ENCODE measurements around the gene HBG2. TPM values are rescaled to one million over a fixed set of nuclear protein-coding genes. Genes with fewer than 3 reads are reported as not detected.

HBG2 gene
- total and polyA plus RNA-seq, 2 experiments from 2014 or later = not detected

GRCh38 chr11:5238486-5238885 lies 16.1 kb downstream of the HBG2 start:
- Histone ChIP-seq H2AFZ (no peak overlapping the region), H3K79me2 (no peaks in the 10 kb centered on the region), H3K4me1 (ENCODE audit: insufficient read depth) (no peaks in the 10 kb centered on the region), H3K9me3 (ENCODE audit: low read depth) (no peaks in the 10 kb centered on the region), H4K20me1 (ENCODE audit: insufficient read depth, poor library complexity, severe bottlenecking) (no peaks in the 10 kb centered on the region), H3K36me3 (replicated peaks; ENCODE audit: insufficient read depth, low read depth) (no peaks in the 10 kb centered on the region), H3K27ac (no peak overlapping the region), H3K9me2 (replicated peaks; ENCODE audit: insufficient read depth) (no peaks in the 10 kb centered on the region), H3K27me3 (no peaks in the 10 kb centered on the region), H3K4me2 (no peak overlapping the region), H3K4me3 (no peak overlapping the region)
- 74% methylated on average over 2 of the region's 2 CpGs for WGBS (ENCODE audit: low lambda C conversion rate, missing lambda C conversion rate)
- TF ChIP-seq EZH2phosphoT487 (IDR thresholded peaks at IDR 0.05; ENCODE audit: low read depth, severe bottlenecking, unreplicated experiment) (no peak), EZH2 (IDR thresholded peaks at IDR 0.05; ENCODE audit: borderline replicate concordance) (no peak), CTCF (IDR thresholded peaks at IDR 0.05; ENCODE audit: poor library complexity) (no peak)
- DNase-seq (ENCODE audit: low spot score) = no peak

- H2AFZ ChIP-seq = no peak overlapping the region
- TF ChIP-seq EZH2phosphoT487 (IDR thresholded peaks at IDR 0.05; ENCODE audit: low read depth, severe bottlenecking, unreplicated experiment) (no peak), CTCF (IDR thresholded peaks at IDR 0.05; ENCODE audit: poor library complexity) (no peak), EZH2 (IDR thresholded peaks at IDR 0.05; ENCODE audit: borderline replicate concordance) (no peak)
- H3K4me2 ChIP-seq = no peak overlapping the region
- no peak overlapping the region for H3K27ac ChIP-seq
- WGBS (ENCODE audit: low lambda C conversion rate, missing lambda C conversion rate) = 42% methylated on average over 2 of the region's 2 CpGs
- no peaks in the 10 kb centered on the region for H3K9me2 ChIP-seq (replicated peaks; ENCODE audit: insufficient read depth)
- no peak overlapping the region for H3K4me3 ChIP-seq
- no peaks in the 10 kb centered on the region for H3K27me3 ChIP-seq
- H4K20me1 ChIP-seq (ENCODE audit: insufficient read depth, poor library complexity, severe bottlenecking) = no peaks in the 10 kb centered on the region
- H3K4me1 ChIP-seq (ENCODE audit: insufficient read depth) = no peaks in the 10 kb centered on the region
- H3K36me3 ChIP-seq (replicated peaks; ENCODE audit: insufficient read depth, low read depth) = no peaks in the 10 kb centered on the region
- no peaks in the 10 kb centered on the region for H3K9me3 ChIP-seq (ENCODE audit: low read depth)
- H3K79me2 ChIP-seq = no peaks in the 10 kb centered on the region
- DNase-seq (ENCODE audit: low spot score) = no peak
These were observed 17.2 kb downstream of the HBG2 start for GRCh38 chr11:5237420-5237819.

- no peak overlapping the region for H3K4me3 ChIP-seq
- no peak overlapping the region for H3K4me2 ChIP-seq
- no peak for DNase-seq (ENCODE audit: low spot score)
- no peak overlapping the region for H2AFZ ChIP-seq
- H3K36me3 ChIP-seq (replicated peaks; ENCODE audit: insufficient read depth, low read depth) = no peaks in the 10 kb centered on the region
- H3K9me2 ChIP-seq (replicated peaks; ENCODE audit: insufficient read depth) = no peaks in the 10 kb centered on the region
- 96% methylated on average over 5 of the region's 5 CpGs for WGBS (ENCODE audit: low lambda C conversion rate, missing lambda C conversion rate)
- no peaks in the 10 kb centered on the region for H4K20me1 ChIP-seq (ENCODE audit: insufficient read depth, poor library complexity, severe bottlenecking)
- no peaks in the 10 kb centered on the region for H3K9me3 ChIP-seq (ENCODE audit: low read depth)
- no peak for TF ChIP-seq CTCF (IDR thresholded peaks at IDR 0.05; ENCODE audit: poor library complexity)
- TF ChIP-seq EZH2phosphoT487 (IDR thresholded peaks at IDR 0.05; ENCODE audit: low read depth, severe bottlenecking, unreplicated experiment) = no peak
- TF ChIP-seq EZH2 (IDR thresholded peaks at IDR 0.05; ENCODE audit: borderline replicate concordance) = no peak
- H3K4me1 ChIP-seq (ENCODE audit: insufficient read depth) = no peaks in the 10 kb centered on the region
- no peak overlapping the region for H3K27ac ChIP-seq
- H3K79me2 ChIP-seq = no peaks in the 10 kb centered on the region
- no peaks in the 10 kb centered on the region for H3K27me3 ChIP-seq
These were observed 19.1 kb downstream of the HBG2 start for GRCh38 chr11:5235364-5236095.
